CD4-positive, alpha-beta T cell treated with Interleukin-15 for 4 hours (primary cell): ENCODE results near the gene NLRP6.
"Not testable (repeated sequence)": the region's sequence is repeated elsewhere in the genome, so short reads cannot be mapped to it uniquely, and the experiment has no call there.

Experiments used
- DNase-seq: peaks from one replicate; pipeline ENCODE4 v3.0.0-alpha.2; 2020; ENCODE audit warnings: low spot score

Gene NLRP6

GRCh38 chr11:278001-278951 lies at the start of gene NLRP6:
Gene NLRP6, plus strand, starts transcription at chr11:278407. Its CDS starts 163 bp downstream, at chr11:278570.
- no peak for DNase-seq

GRCh38 chr11:230431-230830 lies 47.8 kb upstream of the NLRP6 start:
- DNase-seq: no peak

GRCh38 chr11:232783-233565 lies 45.2 kb upstream of the NLRP6 start:
- DNase-seq: no peak

- DNase-seq: no peak
These were observed 43.0 kb upstream of the NLRP6 start for GRCh38 chr11:235180-235579.

GRCh38 chr11:235609-235996 lies 42.6 kb upstream of the NLRP6 start:
- peak; percentile 41 for DNase-seq

GRCh38 chr11:235997-236773 lies 42.0 kb upstream of the NLRP6 start, which contains the start of gene SIRT3:
Gene SIRT3, minus strand, starts transcription at chr11:236342. Its CDS starts 14 bp downstream, at chr11:236328.
- DNase-seq: peak; percentile 88

GRCh38 chr11:236774-237767 lies 41.1 kb upstream of the NLRP6 start, which contains the start of gene PSMD13:
Gene PSMD13, plus strand, starts transcription at chr11:236976. Its CDS starts 74 bp downstream, at chr11:237050.
- peak; percentile 80 for DNase-seq

GRCh38 chr11:238346-238745 lies 39.9 kb upstream of the NLRP6 start:
- not testable (repeated sequence) for DNase-seq

GRCh38 chr11:240315-240714 lies 37.9 kb upstream of the NLRP6 start:
- DNase-seq: no peak

- DNase-seq: no peak
These were observed 36.6 kb upstream of the NLRP6 start for GRCh38 chr11:241634-242033.

GRCh38 chr11:244376-244775 lies 33.8 kb upstream of the NLRP6 start:
- no peak for DNase-seq

- no peak for DNase-seq
These were observed 29.1 kb upstream of the NLRP6 start for GRCh38 chr11:249062-249461.

GRCh38 chr11:250274-250673 lies 27.9 kb upstream of the NLRP6 start:
- no peak for DNase-seq

GRCh38 chr11:250740-251299 lies 27.4 kb upstream of the NLRP6 start:
- DNase-seq: peak; percentile 82

- no peak for DNase-seq
These were observed 26.7 kb upstream of the NLRP6 start for GRCh38 chr11:251550-251949.

GRCh38 chr11:252666-253065 lies 25.5 kb upstream of the NLRP6 start:
- DNase-seq: no peak

GRCh38 chr11:253160-253885 lies 24.9 kb upstream of the NLRP6 start:
- DNase-seq: no peak

GRCh38 chr11:253886-254270 lies 24.3 kb upstream of the NLRP6 start:
- DNase-seq: no peak

GRCh38 chr11:255176-255575 lies 23.0 kb upstream of the NLRP6 start:
- DNase-seq: no peak

- DNase-seq: no peak
These were observed 22.4 kb upstream of the NLRP6 start for GRCh38 chr11:255816-256215.
